ENCODE measurements around the gene COL23A1. TPM values are rescaled to one million over a fixed set of nuclear protein-coding genes. Genes with fewer than 3 reads are reported as not detected.

Gene COL23A1
- total RNA-seq, 1 experiment from 2014 or later, result 0.18 TPM

DNA sequence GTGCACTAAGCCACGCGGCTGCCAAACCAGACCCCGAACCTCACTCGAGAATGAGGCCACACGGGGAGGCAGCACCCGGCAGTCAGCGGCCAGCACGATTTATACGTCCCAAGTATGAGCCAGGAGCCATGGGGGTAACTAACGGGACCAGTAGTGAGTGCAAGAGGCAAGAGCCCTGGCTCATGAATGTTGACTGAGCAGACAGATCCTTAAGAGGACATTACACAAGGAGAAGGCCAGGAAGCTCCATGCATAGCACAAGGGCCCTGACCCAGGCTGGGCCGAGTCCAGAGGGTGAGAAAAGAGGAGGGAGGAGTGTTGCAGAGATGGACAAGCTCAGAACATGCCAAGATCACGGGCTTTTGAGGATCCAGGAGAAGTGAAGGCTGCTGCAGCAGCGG, 299.0 kb downstream of the COL23A1 start:
- Histone ChIP-seq H3K27me3 (replicated peaks; ENCODE audit: control insufficient read depth, insufficient read depth, low read length) (no peaks in the 10 kb centered on the region), H3K4me3 (ENCODE audit: low read depth, low read length) (no peak overlapping the region), H3K36me3 (ENCODE audit: control insufficient read depth, insufficient read depth, low read length) (no peaks in the 10 kb centered on the region), H3K9me3 (peaks cover 3% of the 10 kb centered on the region; the same call in 1 of the 2 replicates), H3K4me1 (no peaks in the 10 kb centered on the region)
- CTCF ChIA-PET, result no interaction called here
- H3K4me3 Mint-ChIP-seq (ENCODE audit: unreplicated experiment), result no peak overlapping the region
- peaks cover 8% of the 10 kb centered on the region for H3K4me1 Mint-ChIP-seq (ENCODE audit: low read depth, unreplicated experiment)
- BruUV-seq (replicated peaks), result no TSS peak
- TF ChIP-seq, protein P1, sequence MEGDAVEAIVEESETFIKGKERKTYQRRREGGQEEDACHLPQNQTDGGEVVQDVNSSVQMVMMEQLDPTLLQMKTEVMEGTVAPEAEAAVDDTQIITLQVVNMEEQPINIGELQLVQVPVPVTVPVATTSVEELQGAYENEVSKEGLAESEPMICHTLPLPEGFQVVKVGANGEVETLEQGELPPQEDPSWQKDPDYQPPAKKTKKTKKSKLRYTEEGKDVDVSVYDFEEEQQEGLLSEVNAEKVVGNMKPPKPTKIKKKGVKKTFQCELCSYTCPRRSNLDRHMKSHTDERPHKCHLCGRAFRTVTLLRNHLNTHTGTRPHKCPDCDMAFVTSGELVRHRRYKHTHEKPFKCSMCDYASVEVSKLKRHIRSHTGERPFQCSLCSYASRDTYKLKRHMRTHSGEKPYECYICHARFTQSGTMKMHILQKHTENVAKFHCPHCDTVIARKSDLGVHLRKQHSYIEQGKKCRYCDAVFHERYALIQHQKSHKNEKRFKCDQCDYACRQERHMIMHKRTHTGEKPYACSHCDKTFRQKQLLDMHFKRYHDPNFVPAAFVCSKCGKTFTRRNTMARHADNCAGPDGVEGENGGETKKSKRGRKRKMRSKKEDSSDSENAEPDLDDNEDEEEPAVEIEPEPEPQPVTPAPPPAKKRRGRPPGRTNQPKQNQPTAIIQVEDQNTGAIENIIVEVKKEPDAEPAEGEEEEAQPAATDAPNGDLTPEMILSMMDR (IDR thresholded peaks at IDR 0.05; ENCODE audit: insufficient read depth in 1 of 2, low read depth in 1 of 2, low read length in 1 of 2, severe bottlenecking in 1 of 2, unreplicated experiment in 1 of 2), result no peak
- DNase-seq, result no peak
- H3K27ac Mint-ChIP-seq (ENCODE audit: unreplicated experiment), result no peak overlapping the region
- peaks cover 21% of the 10 kb centered on the region for H3K27me3 Mint-ChIP-seq (ENCODE audit: insufficient read depth, unreplicated experiment)
- no peaks in the 10 kb centered on the region for H3K36me3 Mint-ChIP-seq (ENCODE audit: insufficient read depth, unreplicated experiment)
- H3K9me3 Mint-ChIP-seq (ENCODE audit: unreplicated experiment), result no peaks in the 10 kb centered on the region
- intact Hi-C loops (cut with micrococcal nuclease; ENCODE audit: unreplicated experiment), result no loop called here
- POLR2A ChIA-PET, result no interaction called here

DNA sequence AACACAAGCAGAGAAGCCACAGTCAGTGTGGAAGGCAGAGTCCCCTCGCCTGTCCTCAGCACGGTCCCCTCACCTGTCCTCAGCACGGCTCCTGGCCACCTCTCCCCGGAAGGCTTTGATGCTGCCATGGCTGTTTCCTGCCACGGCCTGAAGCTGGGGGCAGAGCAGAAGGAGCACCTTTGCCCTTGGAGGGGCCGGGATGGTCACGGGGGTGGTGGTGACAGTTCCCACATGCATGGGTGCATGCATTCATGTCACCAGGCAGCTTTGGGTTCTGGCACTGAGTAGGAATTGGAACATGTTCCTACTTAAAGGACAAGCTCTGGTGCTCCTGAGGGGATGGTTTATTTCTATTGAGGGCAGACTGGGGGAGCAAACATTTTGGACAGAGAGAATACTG, 299.8 kb downstream of the COL23A1 start:
- TF ChIP-seq, protein P1 (IDR thresholded peaks at IDR 0.05; ENCODE audit: insufficient read depth in 1 of 2, low read depth in 1 of 2, low read length in 1 of 2, severe bottlenecking in 1 of 2, unreplicated experiment in 1 of 2), result no peak
- no peaks in the 10 kb centered on the region for H3K9me3 Mint-ChIP-seq (ENCODE audit: unreplicated experiment)
- no peak overlapping the region for H3K27ac Mint-ChIP-seq (ENCODE audit: unreplicated experiment)
- H3K36me3 Mint-ChIP-seq (ENCODE audit: insufficient read depth, unreplicated experiment), result no peaks in the 10 kb centered on the region
- peaks cover 21% of the 10 kb centered on the region for H3K27me3 Mint-ChIP-seq (ENCODE audit: insufficient read depth, unreplicated experiment)
- Histone ChIP-seq H3K4me1 (no peaks in the 10 kb centered on the region), H3K36me3 (ENCODE audit: control insufficient read depth, insufficient read depth, low read length) (no peaks in the 10 kb centered on the region), H3K4me3 (ENCODE audit: low read depth, low read length) (no peak overlapping the region), H3K9me3 (peaks cover under 1% of the 10 kb centered on the region; the same call in 1 of the 2 replicates), H3K27me3 (replicated peaks; ENCODE audit: control insufficient read depth, insufficient read depth, low read length) (no peaks in the 10 kb centered on the region)
- ChIA-PET CTCF (no interaction called here), POLR2A (no interaction called here)
- H3K4me1 Mint-ChIP-seq (ENCODE audit: low read depth, unreplicated experiment), result peaks cover 8% of the 10 kb centered on the region
- no TSS peak for BruUV-seq (replicated peaks)
- intact Hi-C loops (cut with micrococcal nuclease; ENCODE audit: unreplicated experiment), result no loop called here
- H3K4me3 Mint-ChIP-seq (ENCODE audit: unreplicated experiment), result no peak overlapping the region
- no peak for DNase-seq

DNA sequence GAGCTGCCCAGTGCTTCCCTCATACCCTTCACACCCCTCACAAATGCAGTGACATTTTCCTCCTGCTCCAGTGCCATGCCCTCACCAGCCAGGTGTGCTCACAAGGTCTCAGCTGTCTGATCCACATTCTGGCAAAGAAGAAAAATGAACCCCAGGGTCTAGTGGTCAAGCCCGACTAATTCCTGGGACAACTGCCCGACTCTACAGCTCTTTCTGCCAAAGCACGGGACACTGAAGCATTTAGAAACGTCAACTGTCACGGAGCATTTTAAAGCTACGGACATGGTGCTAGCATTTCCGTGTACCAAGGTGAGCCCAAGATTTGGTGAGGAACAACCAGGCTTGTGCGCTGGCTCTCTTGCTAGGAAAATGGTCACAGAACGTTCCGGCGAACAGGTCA, 300.8 kb downstream of the COL23A1 start:
- Histone ChIP-seq H3K4me3 (ENCODE audit: low read depth, low read length) (no peak overlapping the region), H3K9me3 (no peaks in the 10 kb centered on the region), H3K27me3 (replicated peaks; ENCODE audit: control insufficient read depth, insufficient read depth, low read length) (no peaks in the 10 kb centered on the region), H3K36me3 (ENCODE audit: control insufficient read depth, insufficient read depth, low read length) (no peaks in the 10 kb centered on the region), H3K4me1 (no peaks in the 10 kb centered on the region)
- no TSS peak for BruUV-seq (replicated peaks)
- intact Hi-C loops (cut with micrococcal nuclease; ENCODE audit: unreplicated experiment), result no loop called here
- Mint-ChIP-seq H3K9me3 (ENCODE audit: unreplicated experiment) (peaks cover under 1% of the 10 kb centered on the region), H3K36me3 (ENCODE audit: insufficient read depth, unreplicated experiment) (no peaks in the 10 kb centered on the region), H3K27me3 (ENCODE audit: insufficient read depth, unreplicated experiment) (peaks cover 21% of the 10 kb centered on the region), H3K4me1 (ENCODE audit: low read depth, unreplicated experiment) (peaks cover 8% of the 10 kb centered on the region), H3K4me3 (ENCODE audit: unreplicated experiment) (no peak overlapping the region), H3K27ac (ENCODE audit: unreplicated experiment) (no peak overlapping the region)
- DNase-seq, result no peak
- POLR2A ChIA-PET, result no interaction called here
- TF ChIP-seq, protein P1 (IDR thresholded peaks at IDR 0.05; ENCODE audit: insufficient read depth in 1 of 2, low read depth in 1 of 2, low read length in 1 of 2, severe bottlenecking in 1 of 2, unreplicated experiment in 1 of 2), result no peak
- CTCF ChIA-PET, result no interaction called here

All from Caco-2 (cell line).